ENCODE measurements around the gene SCIN. TPM values are rescaled to one million over a fixed set of nuclear protein-coding genes. Genes with fewer than 3 reads are reported as not detected.

Gene SCIN
- total and polyA plus RNA-seq, 2 experiments from 2014 or later, result 0.02 to 0.66 TPM

DNA sequence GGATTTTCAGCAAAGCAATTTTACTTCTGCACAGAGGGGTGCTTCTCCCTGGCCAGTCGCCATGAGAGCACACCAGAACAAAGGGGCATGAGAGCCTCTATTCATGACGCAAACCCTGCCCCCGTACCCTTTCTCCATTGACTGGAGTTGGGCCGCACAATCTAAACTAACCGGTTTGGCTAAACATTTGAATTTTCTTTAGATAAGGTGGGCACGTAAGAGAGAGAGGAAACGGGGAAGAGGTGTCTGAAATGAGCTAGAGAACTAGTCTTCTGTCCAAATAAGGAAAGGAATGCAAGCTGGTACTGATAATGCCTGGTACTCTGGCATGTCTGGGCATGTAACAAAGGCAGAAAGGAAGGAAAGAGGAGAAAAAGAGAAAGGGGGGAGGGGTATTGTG lies 13.2 kb upstream of the SCIN start:
- H3K27ac ChIP-seq, result no peak overlapping the region
- DNase-seq (ENCODE audit: low read depth in 1 of 2, low spot score in 1 of 2), result peak in 1 of 2 donors; percentile 5

DNA sequence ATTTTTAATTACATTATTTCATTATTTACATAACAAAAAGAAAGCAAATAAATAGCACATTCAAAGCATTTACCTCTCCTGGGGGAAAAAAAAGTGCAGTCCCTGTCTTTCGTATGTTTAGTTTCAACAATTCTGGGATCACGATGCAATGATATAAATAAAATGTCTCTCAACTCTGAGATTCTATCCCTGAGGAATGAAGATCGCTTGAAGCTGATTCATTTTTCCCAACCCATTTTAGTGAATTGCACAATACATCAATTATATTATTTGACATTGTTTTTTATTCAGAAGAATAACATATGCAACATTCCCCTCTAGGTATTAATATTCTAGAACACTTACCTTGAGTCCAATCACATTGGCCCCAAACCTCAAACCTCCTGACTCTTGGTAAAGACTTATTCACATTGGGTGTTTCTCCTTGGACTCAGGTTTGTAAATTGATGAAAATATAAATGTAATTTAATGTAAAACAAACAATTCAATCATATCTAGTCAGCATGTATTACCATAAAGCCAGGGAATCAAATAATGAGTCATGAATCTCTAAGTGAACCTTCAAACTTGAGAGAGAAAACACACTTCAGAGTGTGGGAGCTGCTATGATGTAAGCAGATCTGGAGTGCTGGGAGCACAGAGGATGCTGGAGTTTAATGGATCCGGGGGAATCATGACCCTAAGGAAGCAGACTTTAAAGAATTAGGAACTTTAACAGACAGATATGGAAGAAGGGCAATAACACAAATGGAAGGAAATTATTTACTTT lies 5.3 kb upstream of the SCIN start:
- H3K27ac ChIP-seq, result no peak overlapping the region

More for the DNA sequence above, 13.2 kb upstream of the SCIN start:
- Histone ChIP-seq H3K4me1 (ENCODE audit: low read depth) (no peaks in the 10 kb centered on the region), H3K9me3 (ENCODE audit: low read depth) (no peaks in the 10 kb centered on the region), H3K27me3 (no peaks in the 10 kb centered on the region), H3K4me3 (no peak overlapping the region), H3K36me3 (no peaks in the 10 kb centered on the region)
- TF ChIP-seq, protein P1, sequence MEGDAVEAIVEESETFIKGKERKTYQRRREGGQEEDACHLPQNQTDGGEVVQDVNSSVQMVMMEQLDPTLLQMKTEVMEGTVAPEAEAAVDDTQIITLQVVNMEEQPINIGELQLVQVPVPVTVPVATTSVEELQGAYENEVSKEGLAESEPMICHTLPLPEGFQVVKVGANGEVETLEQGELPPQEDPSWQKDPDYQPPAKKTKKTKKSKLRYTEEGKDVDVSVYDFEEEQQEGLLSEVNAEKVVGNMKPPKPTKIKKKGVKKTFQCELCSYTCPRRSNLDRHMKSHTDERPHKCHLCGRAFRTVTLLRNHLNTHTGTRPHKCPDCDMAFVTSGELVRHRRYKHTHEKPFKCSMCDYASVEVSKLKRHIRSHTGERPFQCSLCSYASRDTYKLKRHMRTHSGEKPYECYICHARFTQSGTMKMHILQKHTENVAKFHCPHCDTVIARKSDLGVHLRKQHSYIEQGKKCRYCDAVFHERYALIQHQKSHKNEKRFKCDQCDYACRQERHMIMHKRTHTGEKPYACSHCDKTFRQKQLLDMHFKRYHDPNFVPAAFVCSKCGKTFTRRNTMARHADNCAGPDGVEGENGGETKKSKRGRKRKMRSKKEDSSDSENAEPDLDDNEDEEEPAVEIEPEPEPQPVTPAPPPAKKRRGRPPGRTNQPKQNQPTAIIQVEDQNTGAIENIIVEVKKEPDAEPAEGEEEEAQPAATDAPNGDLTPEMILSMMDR (IDR thresholded peaks at IDR 0.05; ENCODE audit: low read depth, low read length), result no peak

DNA sequence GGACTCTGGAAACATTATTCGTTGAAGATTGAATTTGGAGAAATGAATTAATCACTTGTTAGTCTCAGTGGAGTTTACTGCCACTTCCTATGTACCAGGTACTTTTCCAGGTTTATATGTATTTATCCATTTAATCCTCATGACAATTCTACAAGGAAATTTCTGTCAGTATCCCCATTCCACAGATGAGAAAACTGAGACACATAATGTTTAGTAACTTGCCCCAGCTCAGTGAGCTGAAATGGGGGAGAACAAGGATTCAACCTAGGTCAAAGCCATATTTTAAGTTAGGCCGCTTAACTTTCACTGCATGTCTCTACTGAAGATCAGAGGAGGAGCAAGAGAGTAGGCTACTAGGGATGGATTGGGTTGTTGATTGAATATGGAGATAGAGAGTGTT lies 4.6 kb upstream of the SCIN start:
- Histone ChIP-seq H3K27me3 (peaks cover 35% of the 10 kb centered on the region), H3K4me1 (ENCODE audit: low read depth) (no peaks in the 10 kb centered on the region), H3K36me3 (no peaks in the 10 kb centered on the region), H3K9me3 (ENCODE audit: low read depth) (no peaks in the 10 kb centered on the region), H3K4me3 (no peak overlapping the region), H3K27ac (no peak overlapping the region)
- TF ChIP-seq, protein P1 (IDR thresholded peaks at IDR 0.05; ENCODE audit: low read depth, low read length), result no peak
- DNase-seq (ENCODE audit: low read depth in 1 of 2, low spot score in 1 of 2), result no peak

More for the DNA sequence above, 5.3 kb upstream of the SCIN start:
- Histone ChIP-seq H3K4me1 (ENCODE audit: low read depth) (no peaks in the 10 kb centered on the region), H3K27me3 (peaks cover 28% of the 10 kb centered on the region), H3K9me3 (ENCODE audit: low read depth) (no peaks in the 10 kb centered on the region), H3K4me3 (no peak overlapping the region), H3K36me3 (no peaks in the 10 kb centered on the region)
- TF ChIP-seq, protein P1 (IDR thresholded peaks at IDR 0.05; ENCODE audit: low read depth, low read length), result no peak
- no peak for DNase-seq (ENCODE audit: low read depth in 1 of 2, low spot score in 1 of 2)

DNA sequence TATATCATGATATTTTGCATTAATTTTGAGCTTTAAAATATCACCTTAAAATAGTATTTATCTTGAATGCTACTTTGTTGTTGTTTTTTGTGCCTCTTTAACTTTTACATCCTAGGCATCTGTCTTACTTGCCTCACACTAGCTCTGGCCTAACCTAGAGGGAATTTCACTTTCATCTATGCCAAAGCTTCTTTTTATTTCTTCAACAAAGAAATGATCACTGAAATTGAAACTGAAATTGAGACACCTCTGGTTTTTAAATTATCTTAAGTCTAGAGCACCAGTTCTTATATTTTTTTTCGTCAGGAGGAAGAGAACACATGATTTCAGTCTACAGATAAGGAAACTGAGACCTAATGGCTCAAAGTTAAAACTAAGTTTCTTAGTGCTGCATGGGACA lies 3.5 kb upstream of the SCIN start:
- Histone ChIP-seq H3K36me3 (no peaks in the 10 kb centered on the region), H3K27me3 (peaks cover 46% of the 10 kb centered on the region), H3K9me3 (ENCODE audit: low read depth) (no peaks in the 10 kb centered on the region), H3K4me1 (ENCODE audit: low read depth) (no peaks in the 10 kb centered on the region), H3K27ac (no peak overlapping the region), H3K4me3 (no peak overlapping the region)
- TF ChIP-seq, protein P1 (IDR thresholded peaks at IDR 0.05; ENCODE audit: low read depth, low read length), result no peak
- no peak for DNase-seq (ENCODE audit: low read depth in 1 of 2, low spot score in 1 of 2)

DNA sequence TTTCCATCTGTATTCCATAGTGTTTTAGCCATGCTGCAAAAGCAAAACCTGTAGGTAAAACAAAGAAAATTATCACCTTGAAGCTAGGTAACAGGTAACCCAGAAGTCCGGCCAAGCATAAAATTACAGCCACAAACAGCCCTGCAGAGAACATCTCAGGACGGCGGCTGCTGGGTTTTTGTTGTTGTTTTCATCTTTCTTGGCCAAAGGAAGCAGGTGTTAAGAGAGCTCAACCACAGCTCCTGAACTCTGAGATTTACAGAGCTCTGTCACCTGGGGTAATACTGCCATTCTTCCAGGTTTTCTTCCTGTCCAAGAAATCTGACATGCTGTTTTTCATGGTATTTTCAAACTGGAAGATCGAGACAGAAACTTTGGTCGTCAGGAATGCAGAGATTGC lies 847 bp upstream of the SCIN start:
- no peaks in the 10 kb centered on the region for H3K9me3 ChIP-seq (ENCODE audit: low read depth)
- H3K4me1 ChIP-seq (ENCODE audit: low read depth), result no peaks in the 10 kb centered on the region
- no peaks in the 10 kb centered on the region for H3K36me3 ChIP-seq
- peak overlapping the region; percentile 34 for H3K4me3 ChIP-seq
- H3K27me3 ChIP-seq, result peaks cover 73% of the 10 kb centered on the region
- no peak overlapping the region for H3K27ac ChIP-seq
- no peak for DNase-seq (ENCODE audit: low read depth in 1 of 2, low spot score in 1 of 2)
- TF ChIP-seq, protein P1 (IDR thresholded peaks at IDR 0.05; ENCODE audit: low read depth, low read length), result no peak

Data from cardiac muscle cell (in vitro differentiated cells and primary cell).